K562 (cell line): ENCODE measurements around the gene MEA1. TPM values are rescaled to one million over a fixed set of nuclear protein-coding genes. Genes with fewer than 3 reads are reported as not detected.
A peak's percentile ranks its signal among the peaks of the same experiment; 100 is the strongest.

Experiments used
- BACH1 ChIP-seq: fragments of 200-800 bp; sonication (Bioruptor generic); IDR thresholded peaks from 2 replicates; pipeline ENCODE4 v1.6.1; 2016; ENCODE audit warnings: missing genetic modification characterization, missing compliant biosample characterization
- CAMTA2 ChIP-seq: fragments of 250-450 bp; sonication (Bioruptor Pico); conservative IDR thresholded peaks from 2 replicates; pipeline ENCODE4 v1.5.1; 2022
- CHD2 ChIP-seq: IDR thresholded peaks from 2 replicates; pipeline ENCODE4 v1.6.1; 2011; ENCODE audit warnings: low read depth, low read length
- ETV1 ChIP-seq: fragments of 450-650 bp; conservative IDR thresholded peaks from 2 replicates; pipeline ENCODE4 v1.6.1; 2016; ENCODE audit warnings: missing genetic modification characterization, control low read depth, low read depth, missing compliant biosample characterization
- HEY1 ChIP-seq: fragments of 250-450 bp; sonication (Bioruptor Pico); IDR thresholded peaks from 2 replicates; pipeline ENCODE4 v1.5.0; 2020; ENCODE audit warnings: mild to moderate bottlenecking, moderate library complexity, borderline replicate concordance
- KAT8 ChIP-seq: fragments of 450-650 bp; IDR thresholded peaks from 2 replicates; pipeline ENCODE4 v1.6.1; 2016; ENCODE audit warnings: low read depth, mild to moderate bottlenecking
- MAFK ChIP-seq: IDR thresholded peaks from 2 replicates; pipeline ENCODE4 v1.6.1; 2011; ENCODE audit warnings: low read length, improper control_type of control experiment
- MYBL2 ChIP-seq, 2 experiments: fragments of 450-650 bp in 1 of 2; sonication (generic) in 1 of 2; formaldehyde crosslinking in 1 of 2; IDR thresholded peaks; 2 replicates each; pipeline versions ENCODE4 v1.6.1 to v1.8.1; 2017 to 2022; ENCODE audit warnings: borderline replicate concordance in 1 of 2, inconsistent platforms in 1 of 2, low read depth in 1 of 2, mild to moderate bottlenecking in 1 of 2, missing genetic modification reagents in 1 of 2, moderate library complexity in 1 of 2
- PHF21A ChIP-seq: fragments of 450-650 bp; IDR thresholded peaks from 2 replicates; pipeline ENCODE4 v1.6.1; 2017; ENCODE audit warnings: low read depth, borderline replicate concordance
- STAT5A ChIP-seq: IDR thresholded peaks from 2 replicates; pipeline ENCODE4 v1.6.1; 2012; ENCODE audit warnings: low read length, inconsistent platforms, borderline replicate concordance
- TAF9B ChIP-seq: fragments of 450-650 bp; IDR thresholded peaks from 2 replicates; pipeline ENCODE4 v1.6.1; 2018; ENCODE audit warnings: mild to moderate bottlenecking; ENCODE audit not compliant: partially characterized antibody
- ZNF175 ChIP-seq: fragments of 200-800 bp; sonication (Bioruptor generic); IDR thresholded peaks from 2 replicates; pipeline ENCODE4 v1.6.1; 2016; ENCODE audit warnings: low read depth, mild to moderate bottlenecking, missing genetic modification characterization, missing compliant biosample characterization
- ZNF445 ChIP-seq: fragments of 250-450 bp; sonication (Bioruptor Pico); IDR thresholded peaks from 2 replicates; pipeline ENCODE4 v1.4.0; 2020; ENCODE audit warnings: low read depth, mild to moderate bottlenecking, moderate library complexity
- ZNF655 ChIP-seq: fragments of 250-450 bp; sonication (Bioruptor Pico); IDR thresholded peaks from 2 replicates; pipeline ENCODE4 v1.5.0; 2021
- ZNF699 ChIP-seq: fragments of 250-450 bp; sonication (Bioruptor Pico); IDR thresholded peaks from 2 replicates; pipeline ENCODE4 v1.8.0; 2021; ENCODE audit warnings: mild to moderate bottlenecking, moderate library complexity; ENCODE audit not compliant: insufficient replicate concordance
- ZNF76 ChIP-seq: fragments of 250-450 bp; sonication (Bioruptor Pico); IDR thresholded peaks from 2 replicates; pipeline ENCODE4 v1.4.0; 2020; ENCODE audit warnings: mild to moderate bottlenecking, moderate library complexity, borderline replicate concordance
- ZNF778 ChIP-seq: fragments of 450-650 bp; formaldehyde crosslinking; IDR thresholded peaks from 2 replicates; pipeline ENCODE4 v1.4.0; 2020; ENCODE audit warnings: mild to moderate bottlenecking, moderate library complexity
- ZNF79 ChIP-seq: fragments of 250-450 bp; sonication (Bioruptor Pico); IDR thresholded peaks from 2 replicates; pipeline ENCODE4 v1.4.0; 2020; ENCODE audit warnings: low read depth, mild to moderate bottlenecking, moderate library complexity
- polyA plus RNA-seq, 8 experiments: library from polyadenylated mRNA; depleted of rRNA in 4 of 8; stranded (reverse) in 5 of 8; unstranded in 3 of 8; fragments of >200 nt; fragmentation: Nextera tagmentation in 2 of 8; fragmentation: Illumina TruSeq in 1 of 8; extraction: Ambion mirVana in 2 of 8; extraction: Trizol in 1 of 8; gene quantifications; 2 replicates each; pipeline versions ENCODE4 v1.2.1 to v1.2.3, GENCODE V29; 2011 to 2014; ENCODE audit warnings: inconsistent platforms in 1 of 8, missing spikeins in 1 of 8
- total RNA-seq, 7 experiments: library from RNA; depleted of rRNA in 6 of 7; stranded (reverse); fragments of >200 nt in 6 of 7; fragmentation: Illumina TruSeq in 2 of 7; extraction: Trizol in 2 of 7; gene quantifications; 2 replicates each; pipeline versions ENCODE4 v1.2.1 to v1.2.3, GENCODE V29; 2011 to 2021; ENCODE audit warnings: low replicate concordance in 1 of 7
- TF ChIP-seq, protein P1 (sequence below), 2 experiments: fragments of 150-350 bp in 1 of 2; IDR thresholded peaks; 2 replicates each; pipeline ENCODE4 v1.6.1; 2012 to 2016; ENCODE audit warnings: low read depth in 2 of 2, low read length in 2 of 2, mild to moderate bottlenecking in 1 of 2, moderate library complexity in 1 of 2
- TF ChIP-seq, protein P2 (sequence below): fragments of 250-450 bp; sonication (Bioruptor Pico); IDR thresholded peaks from 2 replicates; pipeline ENCODE4 v1.8.0; 2021; ENCODE audit warnings: borderline replicate concordance, mild to moderate bottlenecking, moderate library complexity; ENCODE audit not compliant: poor library complexity, severe bottlenecking

Gene MEA1
- total and polyA plus RNA-seq, 9 of the 15 experiments (the other 6 are each of a cell fraction or from before 2014, with no cell fraction given), result 86.8 to 210 (median 152) TPM

GRCh38 chr6:42978839-42979522, 34.8 kb downstream of the MEA1 start, which contains the start of gene PEX6 (continued):
- TF ChIP-seq, protein P1, sequence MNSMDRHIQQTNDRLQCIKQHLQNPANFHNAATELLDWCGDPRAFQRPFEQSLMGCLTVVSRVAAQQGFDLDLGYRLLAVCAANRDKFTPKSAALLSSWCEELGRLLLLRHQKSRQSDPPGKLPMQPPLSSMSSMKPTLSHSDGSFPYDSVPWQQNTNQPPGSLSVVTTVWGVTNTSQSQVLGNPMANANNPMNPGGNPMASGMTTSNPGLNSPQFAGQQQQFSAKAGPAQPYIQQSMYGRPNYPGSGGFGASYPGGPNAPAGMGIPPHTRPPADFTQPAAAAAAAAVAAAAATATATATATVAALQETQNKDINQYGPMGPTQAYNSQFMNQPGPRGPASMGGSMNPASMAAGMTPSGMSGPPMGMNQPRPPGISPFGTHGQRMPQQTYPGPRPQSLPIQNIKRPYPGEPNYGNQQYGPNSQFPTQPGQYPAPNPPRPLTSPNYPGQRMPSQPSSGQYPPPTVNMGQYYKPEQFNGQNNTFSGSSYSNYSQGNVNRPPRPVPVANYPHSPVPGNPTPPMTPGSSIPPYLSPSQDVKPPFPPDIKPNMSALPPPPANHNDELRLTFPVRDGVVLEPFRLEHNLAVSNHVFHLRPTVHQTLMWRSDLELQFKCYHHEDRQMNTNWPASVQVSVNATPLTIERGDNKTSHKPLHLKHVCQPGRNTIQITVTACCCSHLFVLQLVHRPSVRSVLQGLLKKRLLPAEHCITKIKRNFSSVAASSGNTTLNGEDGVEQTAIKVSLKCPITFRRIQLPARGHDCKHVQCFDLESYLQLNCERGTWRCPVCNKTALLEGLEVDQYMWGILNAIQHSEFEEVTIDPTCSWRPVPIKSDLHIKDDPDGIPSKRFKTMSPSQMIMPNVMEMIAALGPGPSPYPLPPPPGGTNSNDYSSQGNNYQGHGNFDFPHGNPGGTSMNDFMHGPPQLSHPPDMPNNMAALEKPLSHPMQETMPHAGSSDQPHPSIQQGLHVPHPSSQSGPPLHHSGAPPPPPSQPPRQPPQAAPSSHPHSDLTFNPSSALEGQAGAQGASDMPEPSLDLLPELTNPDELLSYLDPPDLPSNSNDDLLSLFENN (IDR thresholded peaks at IDR 0.05; ENCODE audit: low read depth in 2 of 2, low read length in 2 of 2), result peak in 1 of 2 experiments; percentile 55; a peak in 1 of 4 replicates
- peak; percentile 18; the same call in 1 of the 2 replicates for TF ChIP-seq STAT5A
- no peak; the same call in 1 of the 2 replicates for TF ChIP-seq MYBL2 (IDR thresholded peaks at IDR 0.05; ENCODE audit: low read depth)
- TF ChIP-seq MYBL2 (CRISPR knock-in tag; IDR thresholded peaks at IDR 0.05; ENCODE audit: borderline replicate concordance), result no peak
- no peak for TF ChIP-seq TAF9B
- TF ChIP-seq PHF21A, result no peak
- no peak; the same call in 1 of the 2 replicates for TF ChIP-seq CHD2
- no peak for TF ChIP-seq ZNF445
- no peak for TF ChIP-seq KAT8
- 0 out of 2 replicates have a peak, but pooled peaks have one; percentile 3 for TF ChIP-seq ZNF76 (CRISPR knock-in tag)
- no peak for TF ChIP-seq CAMTA2 (CRISPR knock-in tag)
- no peak for TF ChIP-seq ZNF778
- no peak for TF ChIP-seq BACH1 (tag)
- no peak for TF ChIP-seq ZNF79
- TF ChIP-seq ETV1, result peak; percentile 93
- TF ChIP-seq ZNF175 (CRISPR knock-in tag), result no peak
- peak; percentile 19; the same call in 1 of the 2 replicates for TF ChIP-seq MAFK
- no peak for TF ChIP-seq HEY1 (CRISPR knock-in tag)
- TF ChIP-seq ZNF655, result no peak
- TF ChIP-seq, protein P2, sequence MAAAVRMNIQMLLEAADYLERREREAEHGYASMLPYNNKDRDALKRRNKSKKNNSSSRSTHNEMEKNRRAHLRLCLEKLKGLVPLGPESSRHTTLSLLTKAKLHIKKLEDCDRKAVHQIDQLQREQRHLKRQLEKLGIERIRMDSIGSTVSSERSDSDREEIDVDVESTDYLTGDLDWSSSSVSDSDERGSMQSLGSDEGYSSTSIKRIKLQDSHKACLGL (CRISPR knock-in tag), result no peak
- no peak for TF ChIP-seq ZNF699
